ENCODE results near the gene NRCAM.

The NRCAM gene

GRCh38 chr7:108254259-108254658 lies 202.0 kb downstream of the NRCAM start:
- Histone ChIP-seq H3K9ac (ENCODE audit: low read depth, low read length) (no peak overlapping the region), H3K27me3 (ENCODE audit: insufficient read depth, low read length) (no peaks in the 10 kb centered on the region), H3K9me3 (ENCODE audit: insufficient read depth, low read depth, low read length) (peaks cover 19% of the 10 kb centered on the region; the same call in 1 of the 2 replicates), H3K4me1 (ENCODE audit: insufficient read depth, low read length) (no peaks in the 10 kb centered on the region), H3K4me3 (ENCODE audit: low read length) (no peak overlapping the region), H3K27ac (ENCODE audit: low read depth, low read length) (no peak overlapping the region), H3K36me3 (ENCODE audit: insufficient read depth, low read length) (no peaks in the 10 kb centered on the region)
- 95% methylated on average over 1 of the region's 2 CpGs for WGBS

DNA sequence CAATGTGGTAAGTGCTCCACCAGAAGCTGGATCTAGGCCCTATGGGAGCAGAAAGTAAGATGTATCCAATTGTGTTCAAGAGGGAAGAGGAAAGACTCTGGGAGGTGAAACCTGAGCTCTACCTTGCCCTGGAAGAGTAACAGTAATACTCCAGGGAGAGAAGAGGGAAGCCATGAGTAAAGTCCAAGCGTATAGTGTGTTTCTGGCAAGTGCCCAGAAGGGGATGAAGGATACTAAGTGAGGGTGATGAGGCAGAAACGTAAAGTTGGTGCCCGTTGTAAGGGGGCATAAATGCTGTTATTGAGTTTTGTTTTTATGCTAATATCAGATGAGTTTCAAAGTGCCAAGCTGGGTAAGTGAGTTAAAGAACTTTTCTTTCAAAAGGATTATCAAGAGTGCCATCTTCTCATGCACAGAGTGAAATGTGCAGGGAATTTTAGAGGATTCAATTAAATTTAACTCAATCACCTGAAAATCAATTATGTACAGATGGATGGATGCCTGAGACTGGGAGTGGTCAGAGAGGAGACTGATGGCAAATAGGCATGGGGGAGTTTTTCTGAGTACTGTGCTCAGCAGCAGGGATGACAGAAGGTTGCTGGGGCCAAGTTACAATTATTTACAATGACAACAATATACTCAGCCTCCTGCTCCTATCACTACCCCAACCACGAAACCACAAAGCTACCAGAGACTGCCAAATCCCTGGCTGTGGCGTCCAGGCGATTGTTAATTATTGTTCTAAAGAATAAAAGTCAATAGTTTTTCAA lies 202.8 kb downstream of the NRCAM start:
- H3K9ac ChIP-seq (ENCODE audit: low read depth, low read length): no peak overlapping the region
- H3K27me3 ChIP-seq (ENCODE audit: insufficient read depth, low read length): no peaks in the 10 kb centered on the region
- no peak overlapping the region for H3K27ac ChIP-seq (ENCODE audit: low read depth, low read length)
- no peaks in the 10 kb centered on the region for H3K36me3 ChIP-seq (ENCODE audit: insufficient read depth, low read length)
- no peak overlapping the region for H3K4me3 ChIP-seq (ENCODE audit: low read length)
- no peaks in the 10 kb centered on the region for H3K4me1 ChIP-seq (ENCODE audit: insufficient read depth, low read length)
- H3K9me3 ChIP-seq (ENCODE audit: insufficient read depth, low read depth, low read length): peaks cover 16% of the 10 kb centered on the region; the same call in 1 of the 2 replicates
- WGBS: 95% methylated on average over 6 of the region's 6 CpGs

DNA sequence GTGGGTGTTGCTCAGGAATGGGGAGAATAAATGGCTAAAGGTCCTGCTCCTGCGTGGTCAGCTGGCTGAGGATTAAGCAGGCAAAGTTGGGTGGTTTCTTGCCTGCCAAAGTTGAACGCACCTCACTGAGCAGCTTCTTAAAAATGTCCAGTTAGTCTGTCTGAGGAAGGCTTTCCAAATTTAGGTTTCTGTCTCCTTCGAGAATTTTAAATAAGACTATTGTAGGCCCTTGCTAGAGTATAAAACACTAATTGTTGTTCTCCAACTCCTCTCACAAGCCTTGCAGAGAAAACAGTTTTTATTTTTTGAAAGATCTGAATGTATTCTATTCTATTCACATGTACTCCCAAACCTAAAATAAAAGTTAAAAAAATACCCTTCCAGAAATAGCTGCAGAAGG lies 204.1 kb downstream of the NRCAM start:
- no peak overlapping the region for H3K27ac ChIP-seq (ENCODE audit: low read depth, low read length)
- no peaks in the 10 kb centered on the region for H3K27me3 ChIP-seq (ENCODE audit: insufficient read depth, low read length)
- H3K4me1 ChIP-seq (ENCODE audit: insufficient read depth, low read length): no peaks in the 10 kb centered on the region
- peaks cover 16% of the 10 kb centered on the region; the same call in 1 of the 2 replicates for H3K9me3 ChIP-seq (ENCODE audit: insufficient read depth, low read depth, low read length)
- no peak overlapping the region for H3K9ac ChIP-seq (ENCODE audit: low read depth, low read length)
- no peaks in the 10 kb centered on the region for H3K36me3 ChIP-seq (ENCODE audit: insufficient read depth, low read length)
- no peak overlapping the region for H3K4me3 ChIP-seq (ENCODE audit: low read length)
- 98% methylated on average over 3 of the region's 3 CpGs for WGBS

DNA sequence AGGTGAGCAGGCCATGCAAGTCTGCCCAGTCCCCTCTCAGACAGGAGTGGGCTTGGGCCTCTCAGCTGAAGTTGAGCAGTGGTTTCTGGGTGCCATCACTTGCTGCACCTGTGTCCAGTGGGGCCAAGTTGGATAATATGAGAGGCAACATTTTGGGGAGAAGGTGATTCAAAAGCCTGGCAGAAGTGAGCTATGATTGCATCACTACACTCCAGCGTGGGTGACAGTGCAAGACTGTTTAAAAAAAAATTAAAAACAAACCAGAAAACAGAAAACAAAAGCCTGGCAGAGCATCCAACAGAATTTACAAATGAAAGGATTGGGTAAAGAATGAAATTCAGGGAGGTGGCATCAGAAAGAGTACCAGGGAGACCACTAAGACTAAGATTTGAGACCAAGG lies 204.5 kb downstream of the NRCAM start:
- no peak overlapping the region for H3K9ac ChIP-seq (ENCODE audit: low read depth, low read length)
- 100% methylated on average over 1 of the region's 1 CpG for WGBS
- no peak overlapping the region for H3K27ac ChIP-seq (ENCODE audit: low read depth, low read length)
- no peaks in the 10 kb centered on the region for H3K27me3 ChIP-seq (ENCODE audit: insufficient read depth, low read length)
- H3K4me3 ChIP-seq (ENCODE audit: low read length): no peak overlapping the region
- peaks cover 1% of the 10 kb centered on the region; the same call in 1 of the 2 replicates for H3K4me1 ChIP-seq (ENCODE audit: insufficient read depth, low read length)
- H3K9me3 ChIP-seq (ENCODE audit: insufficient read depth, low read depth, low read length): peaks cover 16% of the 10 kb centered on the region; the same call in 1 of the 2 replicates
- no peaks in the 10 kb centered on the region for H3K36me3 ChIP-seq (ENCODE audit: insufficient read depth, low read length)

GRCh38 chr7:108249453-108249852 lies 206.8 kb downstream of the NRCAM start:
- no CpG with 5 or more reads among the region's 1 CpG for WGBS
- Histone ChIP-seq H3K4me1 (ENCODE audit: insufficient read depth, low read length) (peaks cover 10% of the 10 kb centered on the region; the same call in 1 of the 2 replicates), H3K4me3 (ENCODE audit: low read length) (no peak overlapping the region), H3K27ac (ENCODE audit: low read depth, low read length) (no peak overlapping the region), H3K36me3 (ENCODE audit: insufficient read depth, low read length) (no peaks in the 10 kb centered on the region), H3K27me3 (ENCODE audit: insufficient read depth, low read length) (no peaks in the 10 kb centered on the region), H3K9me3 (ENCODE audit: insufficient read depth, low read depth, low read length) (peaks cover 12% of the 10 kb centered on the region; the same call in 1 of the 2 replicates), H3K9ac (ENCODE audit: low read depth, low read length) (no peak overlapping the region)

DNA sequence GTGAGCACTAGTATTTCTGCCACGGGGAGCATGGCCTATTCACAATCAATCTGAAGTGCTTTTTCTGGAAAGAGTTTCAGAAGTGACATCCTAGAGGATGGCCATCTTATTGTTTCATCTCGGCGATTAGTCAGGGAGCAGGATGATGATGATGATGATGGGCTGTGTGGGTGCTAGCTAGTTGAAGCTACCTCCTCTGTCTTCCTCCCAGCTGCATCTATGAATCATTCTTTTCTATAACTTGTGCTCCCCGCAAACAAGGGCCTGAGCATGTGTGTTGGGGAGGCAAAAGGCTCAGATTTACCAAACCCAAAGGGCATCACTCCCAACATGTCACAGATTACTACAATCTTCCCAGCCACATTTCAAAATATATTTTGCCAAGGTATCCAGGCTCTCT lies 207.4 kb downstream of the NRCAM start:
- Histone ChIP-seq H3K4me1 (ENCODE audit: insufficient read depth, low read length) (peaks cover 13% of the 10 kb centered on the region; the same call in 1 of the 2 replicates), H3K9me3 (ENCODE audit: insufficient read depth, low read depth, low read length) (peaks cover 6% of the 10 kb centered on the region; the same call in 1 of the 2 replicates), H3K4me3 (ENCODE audit: low read length) (no peak overlapping the region), H3K27ac (ENCODE audit: low read depth, low read length) (no peak overlapping the region), H3K36me3 (ENCODE audit: insufficient read depth, low read length) (no peaks in the 10 kb centered on the region), H3K9ac (ENCODE audit: low read depth, low read length) (no peak overlapping the region), H3K27me3 (ENCODE audit: insufficient read depth, low read length) (no peaks in the 10 kb centered on the region)
- 91% methylated on average over 4 of the region's 4 CpGs for WGBS

GRCh38 chr7:108248418-108248817 lies 207.8 kb downstream of the NRCAM start:
- WGBS: 94% methylated on average over 2 of the region's 2 CpGs
- H3K9ac ChIP-seq (ENCODE audit: low read depth, low read length): no peak overlapping the region
- H3K27me3 ChIP-seq (ENCODE audit: insufficient read depth, low read length): no peaks in the 10 kb centered on the region
- H3K9me3 ChIP-seq (ENCODE audit: insufficient read depth, low read depth, low read length): peaks cover 2% of the 10 kb centered on the region; the same call in 1 of the 2 replicates
- no peak overlapping the region for H3K4me3 ChIP-seq (ENCODE audit: low read length)
- no peak overlapping the region for H3K27ac ChIP-seq (ENCODE audit: low read depth, low read length)
- peaks cover 13% of the 10 kb centered on the region; the same call in 1 of the 2 replicates for H3K4me1 ChIP-seq (ENCODE audit: insufficient read depth, low read length)
- no peaks in the 10 kb centered on the region for H3K36me3 ChIP-seq (ENCODE audit: insufficient read depth, low read length)

- Histone ChIP-seq H3K9ac (ENCODE audit: low read depth, low read length) (no peak overlapping the region), H3K36me3 (ENCODE audit: insufficient read depth, low read length) (no peaks in the 10 kb centered on the region), H3K4me3 (ENCODE audit: low read length) (no peak overlapping the region), H3K9me3 (ENCODE audit: insufficient read depth, low read depth, low read length) (no peaks in the 10 kb centered on the region), H3K27me3 (ENCODE audit: insufficient read depth, low read length) (no peaks in the 10 kb centered on the region), H3K27ac (ENCODE audit: low read depth, low read length) (no peak overlapping the region), H3K4me1 (ENCODE audit: insufficient read depth, low read length) (peaks cover 13% of the 10 kb centered on the region; the same call in 1 of the 2 replicates)
- no CpG with 5 or more reads among the region's 1 CpG for WGBS
These were observed 208.6 kb downstream of the NRCAM start for GRCh38 chr7:108247614-108248013.

- no peaks in the 10 kb centered on the region for H3K36me3 ChIP-seq (ENCODE audit: insufficient read depth, low read length)
- H3K9me3 ChIP-seq (ENCODE audit: insufficient read depth, low read depth, low read length): no peaks in the 10 kb centered on the region
- H3K4me1 ChIP-seq (ENCODE audit: insufficient read depth, low read length): peaks cover 13% of the 10 kb centered on the region; the same call in 1 of the 2 replicates
- no peaks in the 10 kb centered on the region for H3K27me3 ChIP-seq (ENCODE audit: insufficient read depth, low read length)
- peak overlapping the region; percentile 56 for H3K27ac ChIP-seq (ENCODE audit: low read depth, low read length)
- H3K9ac ChIP-seq (ENCODE audit: low read depth, low read length): no peak overlapping the region
- 64% methylated on average over 1 of the region's 1 CpG for WGBS
- H3K4me3 ChIP-seq (ENCODE audit: low read length): no peak overlapping the region
These were observed 209.9 kb downstream of the NRCAM start for GRCh38 chr7:108246227-108246837.

DNA sequence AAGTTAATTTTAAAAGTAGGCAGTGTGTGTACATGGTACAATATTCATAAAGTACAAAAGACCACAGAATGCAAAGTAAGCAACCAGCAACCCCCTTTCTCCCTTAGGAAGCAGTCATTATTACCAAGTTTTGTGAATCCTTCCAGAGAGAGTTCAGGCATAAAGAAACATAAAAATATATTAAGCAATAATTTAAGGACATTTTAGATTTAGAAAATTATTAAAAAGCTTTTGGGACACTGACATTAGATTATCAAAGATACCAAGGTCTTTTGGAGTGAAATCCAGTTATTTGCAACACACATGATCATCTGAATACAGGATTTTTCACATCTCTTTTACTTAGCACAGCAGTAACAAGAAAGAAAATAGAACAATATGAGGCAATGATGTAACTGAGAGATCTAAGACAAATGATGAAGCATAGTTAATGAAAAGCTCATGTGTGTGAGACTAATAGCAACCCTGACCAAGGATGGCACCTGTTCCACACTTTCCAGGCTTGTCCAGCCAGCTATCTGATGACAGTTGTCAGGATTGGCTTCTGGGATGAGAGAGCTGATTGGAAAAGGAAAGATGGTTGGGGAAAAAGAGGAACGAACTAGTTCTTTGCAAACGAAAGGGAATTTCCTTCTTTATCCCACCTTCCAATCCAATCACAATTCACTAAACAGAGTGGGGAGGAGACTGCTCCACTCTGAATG lies 210.6 kb downstream of the NRCAM start:
- Histone ChIP-seq H3K4me3 (ENCODE audit: low read length) (no peak overlapping the region), H3K36me3 (ENCODE audit: insufficient read depth, low read length) (no peaks in the 10 kb centered on the region), H3K27me3 (ENCODE audit: insufficient read depth, low read length) (no peaks in the 10 kb centered on the region), H3K9ac (ENCODE audit: low read depth, low read length) (no peak overlapping the region), H3K9me3 (ENCODE audit: insufficient read depth, low read depth, low read length) (no peaks in the 10 kb centered on the region), H3K27ac (ENCODE audit: low read depth, low read length) (peak overlapping the region; percentile 56), H3K4me1 (ENCODE audit: insufficient read depth, low read length) (peaks cover 13% of the 10 kb centered on the region; the same call in 1 of the 2 replicates)
- WGBS: 56% methylated on average over 1 of the region's 2 CpGs

GRCh38 chr7:108244110-108244509 lies 212.1 kb downstream of the NRCAM start:
- no peaks in the 10 kb centered on the region for H3K36me3 ChIP-seq (ENCODE audit: insufficient read depth, low read length)
- H3K27me3 ChIP-seq (ENCODE audit: insufficient read depth, low read length): no peaks in the 10 kb centered on the region
- WGBS: 93% methylated on average over 3 of the region's 3 CpGs

More at GRCh38 chr7:108244110-108244509, 212.1 kb downstream of the NRCAM start:
- Histone ChIP-seq H3K27ac (ENCODE audit: low read depth, low read length) (no peak overlapping the region), H3K9me3 (ENCODE audit: insufficient read depth, low read depth, low read length) (no peaks in the 10 kb centered on the region), H3K4me1 (ENCODE audit: insufficient read depth, low read length) (peaks cover 28% of the 10 kb centered on the region), H3K4me3 (ENCODE audit: low read length) (no peak overlapping the region), H3K9ac (ENCODE audit: low read depth, low read length) (no peak overlapping the region)

Measured in HUES64 (cell line).